ENCODE data around the gene ELOVL6.

- TF ChIP-seq EZH2phosphoT487 (IDR thresholded peaks at IDR 0.05; ENCODE audit: borderline replicate concordance, low read length) (no peak), EZH2 (IDR thresholded peaks at IDR 0.05; ENCODE audit: low read length, unreplicated experiment) (no peak), CTCF (conservative IDR thresholded peaks at IDR 0.05; ENCODE audit: low read depth, low read length) (no peak)
These were observed 37.9 kb upstream of the ELOVL6 start for GRCh38 chr4:110236324-110236723.
